Activated T-cell treated with anti-CD3 and anti-CD28 coated beads, Interleukin-2, amount 50 U/mL, for 48 hours (primary cell): ENCODE measurements around the gene NRCAM.
A peak's percentile ranks its signal among the peaks of the same experiment; 100 is the strongest.

ENCODE experiments used
- DNase-seq, 2 experiments: peaks; one replicate each; pipeline ENCODE4 v3.0.0-alpha.2; 2020

NRCAM gene

DNA sequence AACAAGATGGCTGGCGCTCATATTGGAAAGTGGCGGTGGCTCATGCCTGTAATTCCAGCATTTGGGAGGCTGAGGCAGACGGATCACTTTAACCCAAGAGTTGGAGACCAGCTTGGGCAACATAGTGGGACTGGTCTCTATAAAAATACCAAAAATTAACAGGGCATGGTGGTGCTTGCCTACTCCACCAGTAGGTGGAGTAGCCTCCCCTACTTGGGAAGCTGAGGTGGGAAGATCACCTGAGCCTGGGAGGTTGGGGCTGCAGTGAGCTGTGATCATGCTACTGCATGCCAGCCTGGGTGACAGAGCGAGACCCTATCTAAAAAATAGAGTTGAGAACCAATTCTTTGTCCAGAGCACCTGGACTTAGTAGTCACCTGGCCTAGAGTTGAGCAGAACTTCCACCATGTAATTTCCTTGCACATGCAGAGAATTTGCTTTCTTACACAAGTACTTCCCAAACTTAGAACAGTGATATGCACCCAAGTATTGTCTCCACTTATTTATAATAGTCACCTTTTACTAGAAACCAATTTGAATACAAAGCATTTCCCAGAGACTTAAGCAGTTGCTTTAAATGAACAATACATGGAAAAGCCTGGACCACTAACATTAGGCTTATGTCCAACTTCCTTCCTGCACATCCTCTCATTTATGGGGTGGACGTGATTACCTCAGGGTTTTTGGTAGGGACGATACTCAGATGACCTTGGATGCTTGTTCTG, 342.0 kb downstream of the NRCAM start:
- peak in 1 of 2 experiments; percentile 31 for DNase-seq

- no peak for DNase-seq
Observed at GRCh38 chr7:108112683-108113082, 343.6 kb downstream of the NRCAM start.

DNA sequence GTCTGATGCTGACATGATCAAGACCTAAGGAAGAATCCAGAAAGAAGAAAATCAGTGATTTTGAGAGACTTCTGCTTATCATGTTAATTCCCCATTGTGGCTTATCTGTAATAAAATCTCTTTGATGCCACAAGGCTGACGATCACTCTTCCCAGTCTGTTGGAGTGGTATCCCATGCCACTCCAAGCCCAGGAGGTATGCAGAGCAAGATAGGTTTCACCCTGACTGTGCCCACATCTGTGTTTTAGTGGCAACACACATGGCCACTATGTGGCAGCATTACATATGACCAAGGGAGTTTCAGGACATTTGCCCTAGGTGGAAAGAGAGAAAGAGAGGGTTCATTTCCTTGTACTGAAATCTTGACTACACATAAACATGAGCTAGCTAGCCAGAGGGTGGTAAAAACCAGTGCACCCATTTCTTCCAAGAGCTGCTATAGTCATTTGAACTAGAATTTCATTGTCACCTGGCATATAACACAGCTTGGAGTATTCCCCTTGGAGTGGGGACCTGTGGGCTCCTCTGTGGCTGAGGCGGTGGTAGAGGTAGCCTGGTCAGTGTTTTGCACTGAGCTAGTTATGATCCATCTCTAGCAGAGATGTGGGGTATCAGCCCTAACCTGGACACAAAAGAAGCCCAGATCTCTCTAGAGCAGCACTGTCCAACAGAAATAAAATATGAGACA, 346.9 kb downstream of the NRCAM start:
- no peak for DNase-seq

GRCh38 chr7:108108131-108108530, 348.1 kb downstream of the NRCAM start:
- no peak for DNase-seq

- no peak for DNase-seq
Observed at GRCh38 chr7:108104324-108104723, 351.9 kb downstream of the NRCAM start.

DNA sequence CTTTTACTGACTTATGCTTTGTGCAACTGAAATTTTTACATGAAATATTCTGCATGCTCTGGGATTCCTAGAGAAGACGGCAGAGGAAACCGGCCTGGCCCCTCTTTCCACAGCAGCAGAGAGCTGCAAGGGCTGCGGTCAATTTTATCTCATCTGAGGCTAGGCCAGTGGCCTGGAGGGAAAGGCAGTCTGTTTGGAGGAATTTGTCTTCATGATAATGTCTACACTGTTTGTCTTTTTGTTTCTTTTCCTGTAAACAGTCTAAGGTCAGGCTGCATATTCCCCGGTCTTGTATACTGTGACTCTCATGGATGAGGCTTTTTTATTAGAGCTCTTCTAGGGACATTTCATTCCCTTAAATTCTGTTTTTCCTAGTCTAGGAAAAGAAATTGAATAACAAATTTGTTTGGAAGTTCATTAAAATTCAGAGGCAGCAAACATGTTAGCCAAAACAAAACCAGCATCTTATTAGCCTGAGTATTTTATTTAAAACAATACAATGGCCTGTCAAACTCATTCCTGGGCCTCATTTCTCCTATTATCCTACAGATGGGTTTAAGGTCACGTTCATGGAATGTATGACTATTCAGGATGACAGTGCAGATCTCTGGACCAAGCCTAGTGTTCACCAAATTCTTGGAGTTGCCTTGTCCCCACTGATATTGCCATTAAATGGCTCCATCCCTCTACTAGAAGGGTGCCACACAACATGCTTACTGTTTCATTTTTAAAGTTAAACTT, 352.5 kb downstream of the NRCAM start:
- DNase-seq, result no peak

DNA sequence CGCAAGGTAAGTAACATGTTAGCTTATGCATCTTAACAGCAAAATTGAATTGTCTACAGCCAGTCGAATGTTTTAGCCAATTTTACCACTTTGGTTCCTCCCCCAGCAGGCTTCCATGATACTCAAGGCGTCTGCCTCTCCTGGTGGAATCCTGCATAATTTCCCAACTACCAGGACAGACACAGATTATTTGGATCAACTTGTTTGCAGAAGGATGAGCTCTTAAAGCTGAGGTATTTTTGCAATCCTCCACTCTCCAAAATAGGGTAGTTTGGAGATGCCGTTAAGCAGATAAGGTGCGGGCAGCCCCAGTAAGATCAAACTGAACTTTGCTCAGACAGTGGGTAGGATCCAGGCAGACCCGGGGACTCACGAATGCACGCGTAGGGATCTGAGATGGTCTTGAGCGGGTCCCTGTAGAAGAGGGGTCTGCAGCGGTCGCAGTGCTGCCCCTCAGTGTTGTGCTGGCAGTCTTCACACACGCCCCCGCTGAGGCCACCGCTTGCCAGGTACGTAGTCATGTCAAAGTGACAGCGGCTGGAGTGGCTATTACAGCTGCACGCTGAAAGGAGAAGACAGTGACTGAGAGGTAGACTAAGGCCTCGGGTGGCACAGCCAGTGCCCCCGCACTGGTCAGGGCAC, 353.4 kb downstream of the NRCAM start:
- no peak for DNase-seq

DNA sequence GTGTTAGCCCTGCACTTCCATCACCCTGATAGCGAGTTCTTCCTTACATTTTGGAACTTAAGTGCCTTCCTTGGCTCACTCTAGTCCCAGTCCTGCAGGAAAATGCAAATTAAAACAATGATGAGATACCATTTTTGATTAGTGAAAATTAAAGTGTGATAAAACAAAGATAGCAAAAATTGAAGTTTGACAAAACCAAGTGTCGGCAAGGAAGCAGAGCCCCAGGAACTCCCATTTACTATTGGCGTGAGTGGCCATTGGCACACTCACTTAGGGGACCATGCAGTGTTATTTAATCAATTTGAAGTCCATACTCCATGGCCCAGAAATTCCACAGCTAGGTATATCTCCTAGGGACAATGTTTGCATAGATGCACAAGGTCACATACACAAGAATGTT, 354.5 kb downstream of the NRCAM start:
- DNase-seq, result no peak

- no peak for DNase-seq
Observed at GRCh38 chr7:108099713-108100112, 356.5 kb downstream of the NRCAM start.

DNA sequence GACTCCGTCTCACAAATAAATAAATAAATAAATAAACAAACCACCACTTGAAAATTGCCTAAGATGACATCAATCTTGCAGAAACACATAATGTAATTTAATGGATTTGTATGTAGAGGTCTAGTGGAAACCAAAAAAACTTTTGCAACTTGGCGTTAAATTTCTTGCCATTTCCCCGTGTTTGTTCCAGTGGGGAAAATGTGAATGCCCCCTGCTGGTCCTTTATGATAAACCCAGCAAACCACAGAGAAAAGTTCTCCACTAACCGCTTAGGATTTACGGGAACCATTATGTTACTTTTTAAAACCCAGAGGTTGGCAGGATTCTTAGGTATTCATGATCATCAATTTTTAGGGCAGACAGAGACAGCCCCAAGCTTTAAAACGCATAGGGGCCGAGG, 358.5 kb downstream of the NRCAM start:
- no peak for DNase-seq
